GM12865 (cell line): ENCODE results near the gene REV3L.

ENCODE experiments used
- DNase-seq: peaks from one replicate; pipeline ENCODE4 v3.0.0; 2010; ENCODE audit warnings: low read depth
- H3K4me3 ChIP-seq: 2 replicates; pipeline ENCODE4 v1.5.1; 2011; ENCODE audit warnings: mild to moderate bottlenecking, low read depth, low read length, control low read depth
- CTCF ChIP-seq: IDR thresholded peaks from 2 replicates; pipeline ENCODE4 v1.5.1; 2011; ENCODE audit warnings: low read length, control low read depth, low read depth, inconsistent platforms; ENCODE audit not compliant: insufficient read depth; ENCODE audit errors: missing control alignments

REV3L gene

DNA sequence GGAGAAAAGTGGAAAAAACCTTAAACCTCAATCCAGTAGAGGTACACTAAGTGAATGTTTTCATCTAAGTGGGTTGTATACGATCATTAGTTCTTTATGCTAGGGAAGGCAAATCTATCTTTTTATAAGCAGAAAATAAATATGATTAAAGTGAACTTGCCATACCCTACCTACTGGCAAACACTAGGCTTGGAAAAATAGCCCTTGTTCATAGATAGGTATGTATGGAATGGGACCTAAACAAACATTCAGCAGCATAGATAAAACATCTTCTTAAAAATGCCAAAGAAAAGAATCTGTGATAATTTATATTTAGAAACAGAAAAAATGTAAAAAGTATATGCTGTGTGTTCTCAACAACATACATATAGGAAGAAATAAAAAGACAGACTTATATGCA is 18.8 kb downstream of the REV3L start:
- no peak for DNase-seq
- no peak for TF ChIP-seq CTCF
- no peak overlapping the region for H3K4me3 ChIP-seq

- H3K4me3 ChIP-seq = no peak overlapping the region
- no peak for DNase-seq
- TF ChIP-seq CTCF = no peak
These were observed 20.1 kb downstream of the REV3L start for GRCh38 chr6:111462770-111463391.

GRCh38 chr6:111461860-111462259 is 21.2 kb downstream of the REV3L start:
- H3K4me3 ChIP-seq = no peak overlapping the region
- no peak for TF ChIP-seq CTCF
- no peak for DNase-seq

DNA sequence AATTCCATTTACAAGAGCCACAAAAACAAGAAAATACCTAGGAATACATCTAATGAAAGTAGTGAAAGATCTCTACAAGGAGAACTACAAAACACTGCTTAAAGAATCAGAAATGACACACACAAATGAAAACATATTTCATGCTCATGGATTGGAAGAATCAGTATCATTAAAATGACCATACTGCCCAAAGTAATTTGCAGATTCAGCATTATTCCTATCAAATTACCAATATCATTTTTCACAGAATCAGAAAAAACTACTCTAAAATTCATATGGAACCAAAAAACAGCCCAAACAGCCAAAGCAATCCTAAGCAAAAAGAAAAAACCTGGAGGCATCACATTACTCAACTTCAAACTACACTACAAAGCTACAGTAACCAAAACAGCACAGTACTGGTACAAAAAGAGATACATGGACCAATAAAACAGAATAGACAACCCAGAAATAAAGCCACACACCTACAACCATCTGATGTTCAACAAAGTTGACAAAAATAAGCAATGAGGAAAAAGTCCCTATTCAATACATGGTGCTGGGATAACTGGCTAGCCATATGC is 24.3 kb downstream of the REV3L start:
- DNase-seq = no peak
- no peak for TF ChIP-seq CTCF
- H3K4me3 ChIP-seq = no peak overlapping the region

- TF ChIP-seq CTCF = no peak
- no peak overlapping the region for H3K4me3 ChIP-seq
- no peak for DNase-seq
These were observed 26.8 kb downstream of the REV3L start for GRCh38 chr6:111456208-111456607.

DNA sequence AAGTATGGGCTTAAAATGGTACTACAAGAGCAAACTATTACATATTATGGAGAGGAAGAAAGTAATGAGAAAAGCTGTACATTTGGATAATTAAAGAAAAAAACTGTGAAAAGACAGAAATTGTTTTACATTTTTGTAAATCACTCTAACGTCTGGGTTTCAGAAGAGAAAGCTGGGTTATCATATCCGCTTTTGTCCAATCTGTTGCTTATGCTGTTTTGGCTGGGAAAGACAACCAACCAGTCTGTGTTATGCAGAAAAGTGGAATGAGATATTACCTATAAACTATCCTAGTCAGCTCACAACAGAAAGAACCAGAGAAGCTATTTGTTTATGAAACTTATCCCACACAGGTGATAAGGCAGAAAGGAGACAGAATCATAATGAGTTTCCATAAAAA is 32.4 kb downstream of the REV3L start:
- DNase-seq = no peak
- H3K4me3 ChIP-seq = no peak overlapping the region
- TF ChIP-seq CTCF = no peak

DNA sequence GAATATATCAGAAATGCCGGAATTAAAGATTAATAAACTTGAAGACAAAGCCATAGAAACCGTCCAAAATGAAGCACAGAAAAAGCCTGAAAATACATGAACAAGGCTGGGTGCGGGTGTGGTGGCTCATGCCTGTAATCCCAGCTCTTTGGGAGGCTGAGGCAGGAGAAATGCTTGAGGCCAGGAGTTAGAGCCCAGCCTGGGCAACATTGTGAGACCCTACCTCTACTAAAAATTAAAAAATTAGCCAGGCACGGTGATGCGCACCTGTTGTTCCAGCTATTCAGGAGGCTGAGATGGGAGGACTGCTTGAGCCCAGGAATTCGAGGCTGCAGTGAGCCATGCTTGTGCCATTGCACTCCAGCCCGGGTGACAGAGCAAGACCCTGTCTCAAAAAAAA is 32.9 kb downstream of the REV3L start:
- no peak overlapping the region for H3K4me3 ChIP-seq
- no peak for TF ChIP-seq CTCF
- DNase-seq = no peak
